K562 (cell line): ENCODE measurements around the gene KRTAP10-11. TPM values are rescaled to one million over a fixed set of nuclear protein-coding genes. Genes with fewer than 3 reads are reported as not detected.

Experiments used
- ATAC-seq: fragments of 200-7000 bp; cut with Tn5 transposase; 3 replicates; pipeline ENCODE4 v1.9.1; 2020; ENCODE audit warnings: moderate library complexity
- BruUV-seq: library from RNA; stranded (reverse); fragments of 400-500 nt; replicated peaks from 2 replicates; lab custom pipeline; 2021; lab: Mats Ljungman, UMichigan
- CTCF ChIA-PET: fragments of 300-600 bp; formaldehyde crosslinking; extraction: SDS; loops from one replicate; lab custom pipeline; 2021; ENCODE audit warnings: low intra/inter-chr PET ratio; lab: Yijun Ruan, JAX
- POLR2A ChIA-PET: fragments of 300-600, 350-650 bp; sonication (Branson Sonifier 250); formaldehyde crosslinking; extraction: SDS; loops from one replicate; lab custom pipeline; 2021; ENCODE audit warnings: antibody characterized with exemption, inconsistent platforms; lab: Yijun Ruan, JAX
- DNase-seq, 4 experiments: peaks; one replicate each; pipeline versions ENCODE4 v3.0.0 to v3.0.0-alpha.2; 2011 to 2018; ENCODE audit warnings: low spot score in 3 of 4, mixed read lengths in 3 of 4; ENCODE audit errors: extremely low read depth in 1 of 4
- FAIRE-seq: peaks from 2 replicates; lab custom pipeline; 2011; peaks lifted over from hg19 to GRCh38; lab: Jason Lieb, UNC
- H2AFZ ChIP-seq: 2 replicates; pipeline ENCODE4 v1.6.0; 2011; ENCODE audit warnings: low read depth, low read length, control low read depth, inconsistent platforms
- H3K27ac ChIP-seq: fragments of 200-600 bp; 3 replicates; pipeline ENCODE4 v1.8.0; 2011; ENCODE audit warnings: low read depth, mild to moderate bottlenecking, control low read depth, inconsistent platforms, low read length, moderate library complexity, mixed read lengths; ENCODE audit errors: extremely low read depth
- H3K27me3 ChIP-seq, 2 experiments: fragments of 300-600 bp in 1 of 2; 2 replicates in 1 of 2; 3 replicates in 1 of 2; pipeline versions ENCODE4 v1.6.0 to v1.8.0; 2011; ENCODE audit warnings: inconsistent platforms in 2 of 2, low read length in 2 of 2, mild to moderate bottlenecking in 1 of 2, mixed read lengths in 1 of 2, moderate library complexity in 1 of 2; ENCODE audit not compliant: control insufficient read depth in 2 of 2, insufficient read depth in 2 of 2
- H3K36me3 ChIP-seq: fragments of 300-600 bp; 3 replicates; pipeline ENCODE4 v1.8.0; 2011; ENCODE audit warnings: mild to moderate bottlenecking, low read length, inconsistent platforms; ENCODE audit not compliant: control insufficient read depth, insufficient read depth
- H3K4me1 ChIP-seq, 2 experiments: fragments of 200-600 bp in 1 of 2; replicated peaks in 1 of 2; 2 replicates in 1 of 2; 3 replicates in 1 of 2; pipeline versions ENCODE4 v1.5.1 to v1.8.0; 2011; ENCODE audit warnings: inconsistent platforms in 2 of 2, low read length in 2 of 2, mild to moderate bottlenecking in 1 of 2, mixed read lengths in 1 of 2, moderate library complexity in 1 of 2; ENCODE audit not compliant: control insufficient read depth in 2 of 2, insufficient read depth in 2 of 2
- H3K4me2 ChIP-seq: 2 replicates; pipeline ENCODE4 v1.6.1; 2011; ENCODE audit warnings: low read length, control low read depth, inconsistent platforms, mixed read lengths; ENCODE audit not compliant: insufficient read depth
- H3K4me3 ChIP-seq: fragments of 200-600 bp; sonication (generic), shearing (Covaris generic); 2 replicates; pipeline ENCODE4 v1.5.1; 2016; ENCODE audit warnings: control low read depth, inconsistent platforms
- H3K79me2 ChIP-seq: fragments of 200-600 bp; 3 replicates; pipeline ENCODE4 v1.8.0; 2011; ENCODE audit warnings: low read length, inconsistent platforms; ENCODE audit not compliant: control insufficient read depth, insufficient read depth
- H3K9ac ChIP-seq, 2 experiments: 2 replicates each; pipeline versions ENCODE4 v1.6.0 to v1.6.1; 2011; ENCODE audit warnings: low read depth in 2 of 2, low read length in 2 of 2, control low read depth in 1 of 2, inconsistent platforms in 1 of 2, mild to moderate bottlenecking in 1 of 2, mixed read lengths in 1 of 2; ENCODE audit not compliant: insufficient read depth in 1 of 2
- H3K9me1 ChIP-seq: one replicate; pipeline ENCODE4 v1.6.0; 2011; ENCODE audit warnings: inconsistent platforms, mild to moderate bottlenecking, low read length, moderate library complexity; ENCODE audit not compliant: control insufficient read depth, insufficient read depth
- H3K9me3 ChIP-seq: replicated peaks from 2 replicates; pipeline ENCODE4 v1.5.1; 2011; ENCODE audit warnings: low read depth, low read length, inconsistent platforms; ENCODE audit not compliant: control insufficient read depth, insufficient read depth
- H4K20me1 ChIP-seq: replicated peaks from 2 replicates; pipeline ENCODE4 v1.6.1; 2011; ENCODE audit warnings: low read length, inconsistent platforms, mixed read lengths; ENCODE audit not compliant: control insufficient read depth, insufficient read depth
- CAMTA2 ChIP-seq: fragments of 250-450 bp; sonication (Bioruptor Pico); conservative IDR thresholded peaks from 2 replicates; pipeline ENCODE4 v1.5.1; 2022
- E2F3 ChIP-seq: fragments of 250-450 bp; sonication (Bioruptor Pico); IDR thresholded peaks from 2 replicates; pipeline ENCODE4 v1.4.0; 2020; ENCODE audit warnings: mild to moderate bottlenecking
- ETV1 ChIP-seq: fragments of 450-650 bp; conservative IDR thresholded peaks from 2 replicates; pipeline ENCODE4 v1.6.1; 2016; ENCODE audit warnings: missing genetic modification characterization, control low read depth, low read depth, missing compliant biosample characterization
- HBP1 ChIP-seq: fragments of 450-650 bp; formaldehyde crosslinking; IDR thresholded peaks from 2 replicates; pipeline ENCODE4 v1.4.0; 2022; ENCODE audit warnings: missing genetic modification characterization
- HOMEZ ChIP-seq: fragments of 250-450 bp; sonication (Bioruptor Pico); IDR thresholded peaks from 2 replicates; pipeline ENCODE4 v1.4.0; 2020; ENCODE audit warnings: mild to moderate bottlenecking, moderate library complexity
- POLR2AphosphoS5 ChIP-seq: IDR thresholded peaks from 2 replicates; pipeline ENCODE4 v1.6.1; 2011; ENCODE audit warnings: mild to moderate bottlenecking, low read depth, low read length, moderate library complexity; ENCODE audit not compliant: control insufficient read depth, insufficient read depth
- POLR2B ChIP-seq: fragments of 450-650 bp; IDR thresholded peaks from 2 replicates; pipeline ENCODE4 v1.6.1; 2018; ENCODE audit warnings: low read depth; ENCODE audit not compliant: partially characterized antibody
- SLC30A9 ChIP-seq: fragments of 250-450 bp; sonication (Bioruptor Pico); IDR thresholded peaks from 2 replicates; pipeline ENCODE4 v1.8.0; 2022; ENCODE audit warnings: mild to moderate bottlenecking, moderate library complexity
- SMAD4 ChIP-seq: fragments of 250-450 bp; sonication (Bioruptor Pico); conservative IDR thresholded peaks from 2 replicates; pipeline ENCODE4 v1.8.0; 2021; ENCODE audit warnings: inconsistent platforms, mild to moderate bottlenecking, moderate library complexity
- SNRNP70 ChIP-seq: fragments of 200-400 bp; formaldehyde crosslinking; optimal IDR thresholded peaks from 2 replicates; pipeline ENCODE3; 2017; ENCODE audit warnings: low read depth, low read length
- SRSF9 ChIP-seq: fragments of 200-400 bp; formaldehyde crosslinking; IDR thresholded peaks from 2 replicates; pipeline ENCODE4 v1.6.1; 2017; ENCODE audit warnings: low read depth, low read length, borderline replicate concordance
- ZBTB17 ChIP-seq: fragments of 450-650 bp; formaldehyde crosslinking; IDR thresholded peaks from 2 replicates; pipeline ENCODE4 v1.4.0; 2020; ENCODE audit warnings: mild to moderate bottlenecking
- ZNF23 ChIP-seq: fragments of 250-450 bp; sonication (Bioruptor Pico); IDR thresholded peaks from 2 replicates; pipeline ENCODE4 v1.4.0; 2020; ENCODE audit warnings: mild to moderate bottlenecking
- ZNF551 ChIP-seq: fragments of 250-450 bp; sonication (Bioruptor Pico); IDR thresholded peaks from 2 replicates; pipeline ENCODE4 v1.5.0; 2021; ENCODE audit warnings: mild to moderate bottlenecking, moderate library complexity
- ZNF644 ChIP-seq: fragments of 200-800 bp; sonication (Bioruptor generic); IDR thresholded peaks from 2 replicates; pipeline ENCODE4 v1.6.1; 2016; ENCODE audit warnings: low read depth, missing genetic modification characterization, missing compliant biosample characterization
- WGBS: fragments of 100-300 bp; shearing (Covaris generic); methylation state at CpG from one replicate; pipeline ENCODE4 v1.1.6; 2016; ENCODE audit warnings: low coverage, mixed read lengths; ENCODE audit not compliant: insufficient coverage; ENCODE audit errors: missing lambda C conversion rate; 5-methylcytosine and 5-hydroxymethylcytosine counted together
- in situ Hi-C: fragments of 300-500 bp; cut with MboI; formaldehyde crosslinking; loops from 4 replicates; pipeline ENCODE4 v1.15.0; 2018; ENCODE audit warnings: inconsistent platforms, mixed read lengths
- intact Hi-C: fragments of 100-400 bp; cut with micrococcal nuclease; formaldehyde crosslinking; loops from 2 replicates; pipeline ENCODE4 v1.14.2; 2022
- polyA plus RNA-seq, 8 experiments: library from polyadenylated mRNA; depleted of rRNA in 4 of 8; stranded (reverse) in 5 of 8; unstranded in 3 of 8; fragments of >200 nt; fragmentation: Nextera tagmentation in 2 of 8; fragmentation: Illumina TruSeq in 1 of 8; extraction: Ambion mirVana in 2 of 8; extraction: Trizol in 1 of 8; gene quantifications; 2 replicates each; pipeline versions ENCODE4 v1.2.1 to v1.2.3, GENCODE V29; 2011 to 2014; ENCODE audit warnings: inconsistent platforms in 1 of 8, missing spikeins in 1 of 8
- total RNA-seq, 7 experiments: library from RNA; depleted of rRNA in 6 of 7; stranded (reverse); fragments of >200 nt in 6 of 7; fragmentation: Illumina TruSeq in 2 of 7; extraction: Trizol in 2 of 7; gene quantifications; 2 replicates each; pipeline versions ENCODE4 v1.2.1 to v1.2.3, GENCODE V29; 2011 to 2021; ENCODE audit warnings: low replicate concordance in 1 of 7
- TF ChIP-seq, protein P1 (sequence below), 2 experiments: fragments of 450-650 bp in 1 of 2; IDR thresholded peaks; 2 replicates each; pipeline ENCODE4 v1.6.1; 2011 to 2017; ENCODE audit warnings: low read depth in 2 of 2, antibody characterized with exemption in 1 of 2, borderline replicate concordance in 1 of 2, low read length in 1 of 2, mild to moderate bottlenecking in 1 of 2, mixed read lengths in 1 of 2; ENCODE audit not compliant: control insufficient read depth in 1 of 2

The KRTAP10-11 gene
- total and polyA plus RNA-seq, 9 of the 15 experiments (the other 6 are each of a cell fraction or from before 2014, with no cell fraction given): not detected

DNA sequence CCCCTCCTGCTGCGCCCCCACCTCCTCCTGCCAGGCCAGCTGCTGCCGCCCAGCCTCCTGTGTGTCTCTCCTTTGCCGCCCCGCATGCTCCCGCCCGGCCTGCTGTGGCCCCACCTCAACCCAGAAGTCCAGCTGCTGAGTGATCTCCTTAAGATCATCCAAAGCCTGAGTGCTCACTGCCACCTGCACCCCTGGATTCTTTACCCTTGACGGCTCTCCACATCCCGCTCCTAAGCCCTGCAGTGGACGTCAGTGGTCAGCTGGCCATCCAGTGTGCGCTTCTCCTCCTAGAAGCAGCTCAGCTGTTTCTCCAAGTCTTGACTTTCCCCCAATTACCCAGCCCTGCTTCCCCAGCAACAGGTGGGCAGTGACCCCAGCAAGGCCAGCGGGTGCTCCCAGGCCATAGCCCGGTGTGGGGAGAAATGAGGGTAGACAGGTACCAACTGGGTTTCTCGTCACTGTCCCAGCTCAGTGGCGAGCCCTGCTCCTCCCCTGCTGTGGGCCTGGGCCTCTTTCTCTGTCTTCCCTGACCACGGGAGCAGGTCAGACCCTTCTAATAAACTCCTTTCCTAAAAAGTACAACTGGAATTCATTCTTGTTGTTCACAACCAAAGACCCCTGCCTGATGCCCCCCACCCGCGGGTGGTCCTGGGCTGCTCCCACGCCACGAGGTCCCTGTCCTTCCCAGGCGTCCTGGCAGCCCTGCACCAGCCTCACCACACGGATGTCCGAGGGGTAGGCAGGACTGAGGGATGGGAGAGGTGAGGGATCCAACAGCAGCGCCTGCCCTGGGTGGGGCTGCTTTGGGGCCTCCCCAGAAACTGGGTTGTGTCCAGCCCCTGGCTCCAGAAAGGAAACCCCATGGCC lies 44.4 kb upstream of the KRTAP10-11 start:
- no peak overlapping the region for H3K27ac ChIP-seq
- H3K9me3 ChIP-seq: no peaks in the 10 kb centered on the region
- no peaks in the 10 kb centered on the region for H3K36me3 ChIP-seq
- FAIRE-seq: no peak
- H2AFZ ChIP-seq: no peak overlapping the region
- in situ Hi-C loops (no loop called here), intact Hi-C loops (no loop called here)
- 2% methylated on average over 19 of the region's 23 CpGs for WGBS
- ChIA-PET POLR2A (interaction anchor here (0.6 to 0.9 kb wide), 3 partner anchors 8 to 93 kb away, joined by 3 to 4 read pairs (median 3); no protein-coding TSS in a partner anchor), CTCF (no interaction called here)
- no peak for ATAC-seq
- H3K4me2 ChIP-seq: no peak overlapping the region
- H3K4me3 ChIP-seq: no peak overlapping the region
- H4K20me1 ChIP-seq: no peaks in the 10 kb centered on the region
- no peaks in the 10 kb centered on the region for H3K79me2 ChIP-seq
- TF ChIP-seq SRSF9: no peak
- TF ChIP-seq ZNF644: no peak
- no peak for TF ChIP-seq ZNF551 (CRISPR knock-in tag)
- TF ChIP-seq POLR2B: no peak
- no peak for TF ChIP-seq E2F3
- no peak for TF ChIP-seq HBP1 (CRISPR knock-in tag)
- TF ChIP-seq CAMTA2 (CRISPR knock-in tag): no peak
- no peak for TF ChIP-seq ZNF23 (CRISPR knock-in tag)
- TF ChIP-seq, protein P1, sequence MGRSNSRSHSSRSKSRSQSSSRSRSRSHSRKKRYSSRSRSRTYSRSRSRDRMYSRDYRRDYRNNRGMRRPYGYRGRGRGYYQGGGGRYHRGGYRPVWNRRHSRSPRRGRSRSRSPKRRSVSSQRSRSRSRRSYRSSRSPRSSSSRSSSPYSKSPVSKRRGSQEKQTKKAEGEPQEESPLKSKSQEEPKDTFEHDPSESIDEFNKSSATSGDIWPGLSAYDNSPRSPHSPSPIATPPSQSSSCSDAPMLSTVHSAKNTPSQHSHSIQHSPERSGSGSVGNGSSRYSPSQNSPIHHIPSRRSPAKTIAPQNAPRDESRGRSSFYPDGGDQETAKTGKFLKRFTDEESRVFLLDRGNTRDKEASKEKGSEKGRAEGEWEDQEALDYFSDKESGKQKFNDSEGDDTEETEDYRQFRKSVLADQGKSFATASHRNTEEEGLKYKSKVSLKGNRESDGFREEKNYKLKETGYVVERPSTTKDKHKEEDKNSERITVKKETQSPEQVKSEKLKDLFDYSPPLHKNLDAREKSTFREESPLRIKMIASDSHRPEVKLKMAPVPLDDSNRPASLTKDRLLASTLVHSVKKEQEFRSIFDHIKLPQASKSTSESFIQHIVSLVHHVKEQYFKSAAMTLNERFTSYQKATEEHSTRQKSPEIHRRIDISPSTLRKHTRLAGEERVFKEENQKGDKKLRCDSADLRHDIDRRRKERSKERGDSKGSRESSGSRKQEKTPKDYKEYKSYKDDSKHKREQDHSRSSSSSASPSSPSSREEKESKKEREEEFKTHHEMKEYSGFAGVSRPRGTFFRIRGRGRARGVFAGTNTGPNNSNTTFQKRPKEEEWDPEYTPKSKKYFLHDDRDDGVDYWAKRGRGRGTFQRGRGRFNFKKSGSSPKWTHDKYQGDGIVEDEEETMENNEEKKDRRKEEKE (IDR thresholded peaks at IDR 0.05; ENCODE audit: borderline replicate concordance in 1 of 2, control insufficient read depth in 1 of 2, low read depth in 2 of 2, low read length in 1 of 2): no peak
- no peak for TF ChIP-seq SMAD4 (CRISPR knock-in tag)
- no peak for TF ChIP-seq POLR2AphosphoS5
- no peak for TF ChIP-seq ETV1
- TF ChIP-seq HOMEZ: no peak
- no peak for TF ChIP-seq SNRNP70
- no peak for TF ChIP-seq SLC30A9 (CRISPR knock-in tag)
- TF ChIP-seq ZBTB17 (CRISPR knock-in tag): no peak
- no peak for DNase-seq
- BruUV-seq: no TSS peak
- H3K9me1 ChIP-seq: no peaks in the 10 kb centered on the region
- peaks cover 9 to 43% of the 10 kb centered on the region in 2 experiments for H3K27me3 ChIP-seq
- H3K9ac ChIP-seq: no peak overlapping the region
- H3K4me1 ChIP-seq: peaks cover 0 to 16% of the 10 kb centered on the region in 2 experiments; a peak in 1 of 5 replicates
